T follicular helper cell (primary cell): ENCODE data around the gene ATP6V1C2.

Experiments
- DNase-seq: peaks from one replicate; pipeline ENCODE4 v3.0.0-alpha.2; 2020; ENCODE audit warnings: low read depth
- total RNA-seq, 2 experiments: gene quantifications; one replicate each; lab custom pipeline; 2026; lab: John Stamatoyannopoulos, UW

The ATP6V1C2 gene
- total RNA-seq, result 0.04 to 0.06 reads per million in 2 experiments

DNA sequence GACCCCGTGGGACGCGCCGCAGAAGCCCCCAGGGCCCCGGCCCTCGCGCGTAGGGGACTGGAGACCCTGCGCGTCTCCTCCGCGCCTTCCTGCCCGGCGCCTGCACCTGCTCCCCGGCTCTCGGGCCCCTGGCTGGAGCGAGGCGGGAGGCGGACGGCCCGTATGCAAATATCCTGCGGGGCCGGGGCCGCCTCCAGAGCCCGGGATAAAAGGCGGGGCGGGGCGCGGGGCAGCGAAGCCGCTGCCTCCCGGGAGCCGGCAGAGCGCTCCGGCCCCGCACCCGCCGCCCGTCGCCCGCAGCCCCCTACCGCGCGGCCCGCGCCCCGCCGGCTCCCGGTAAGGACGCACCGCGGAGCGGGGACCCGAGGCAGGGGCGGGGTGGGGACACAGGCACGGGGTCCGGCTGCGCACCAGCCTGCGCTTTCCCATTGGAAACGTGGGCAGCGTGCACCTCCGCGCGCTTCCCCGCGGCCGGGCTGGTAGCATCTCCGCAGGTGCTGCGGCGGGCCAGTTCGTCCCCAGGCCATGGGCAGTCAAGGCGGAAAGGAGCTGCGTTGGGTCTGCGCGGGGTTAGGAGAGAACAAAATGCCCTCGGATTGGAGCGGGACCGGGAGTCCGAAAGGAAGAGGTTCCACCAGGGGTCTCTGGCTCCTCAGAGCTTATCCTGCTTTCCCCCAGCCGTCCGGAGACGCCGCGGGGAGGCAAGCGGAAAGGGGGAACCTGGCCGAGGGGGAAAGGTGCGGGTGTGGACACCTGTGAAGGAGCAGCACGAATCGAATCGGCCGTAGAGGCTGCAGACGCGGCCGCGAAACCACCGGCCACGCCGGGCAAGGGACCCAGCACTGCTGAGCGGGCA lies at the start of gene ATP6V1C2:
ATP6V1C2 (plus strand) TSS at position 235 of the 856 bp plus-strand sequence. CDS start 1,220 bp downstream, outside the sequence.
- DNase-seq, result no peak

- no peak for DNase-seq
These were observed 46.3 kb upstream of the ATP6V1C2 start for GRCh38 chr2:10675131-10675530.

- DNase-seq, result no peak
These were observed 43.2 kb upstream of the ATP6V1C2 start for GRCh38 chr2:10678225-10678624.

DNA sequence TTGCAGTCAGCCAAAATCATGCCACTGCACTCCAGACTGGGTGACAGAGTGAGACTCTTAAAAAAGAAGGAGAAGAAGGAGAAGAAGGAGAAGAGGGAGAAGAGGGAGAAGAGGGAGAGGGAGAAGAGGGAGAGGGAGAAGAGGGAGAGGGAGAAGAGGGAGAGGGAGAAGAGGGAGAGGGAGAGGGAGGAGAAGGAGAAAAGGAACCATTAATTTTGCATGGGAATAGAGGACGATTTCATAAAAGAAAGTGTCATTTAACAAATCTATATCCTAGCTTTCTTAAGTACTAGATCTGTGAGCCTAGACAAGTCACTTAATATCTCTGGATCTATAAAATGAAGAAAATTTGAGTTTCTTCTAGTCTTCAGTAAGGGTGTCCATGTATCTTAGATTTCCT lies 41.2 kb upstream of the ATP6V1C2 start:
- no peak for DNase-seq

DNA sequence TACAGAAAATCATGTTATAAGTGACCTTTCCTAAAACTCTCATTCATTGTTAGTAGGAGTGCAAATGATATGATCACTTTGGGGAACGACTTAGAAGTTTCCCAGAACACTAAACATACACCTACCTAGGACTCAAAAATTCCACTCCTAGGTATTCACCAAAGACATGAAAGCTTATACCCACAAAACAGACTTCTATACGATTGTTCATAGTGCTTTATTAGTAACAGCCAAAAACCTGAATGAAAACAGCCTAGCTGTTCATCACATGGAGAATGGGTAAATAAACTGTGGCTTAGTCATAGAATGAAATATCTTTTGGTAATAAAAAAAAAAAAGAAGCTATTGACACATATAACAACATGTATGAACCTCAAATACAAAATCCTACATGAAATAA lies 40.5 kb upstream of the ATP6V1C2 start:
- no peak for DNase-seq

DNA sequence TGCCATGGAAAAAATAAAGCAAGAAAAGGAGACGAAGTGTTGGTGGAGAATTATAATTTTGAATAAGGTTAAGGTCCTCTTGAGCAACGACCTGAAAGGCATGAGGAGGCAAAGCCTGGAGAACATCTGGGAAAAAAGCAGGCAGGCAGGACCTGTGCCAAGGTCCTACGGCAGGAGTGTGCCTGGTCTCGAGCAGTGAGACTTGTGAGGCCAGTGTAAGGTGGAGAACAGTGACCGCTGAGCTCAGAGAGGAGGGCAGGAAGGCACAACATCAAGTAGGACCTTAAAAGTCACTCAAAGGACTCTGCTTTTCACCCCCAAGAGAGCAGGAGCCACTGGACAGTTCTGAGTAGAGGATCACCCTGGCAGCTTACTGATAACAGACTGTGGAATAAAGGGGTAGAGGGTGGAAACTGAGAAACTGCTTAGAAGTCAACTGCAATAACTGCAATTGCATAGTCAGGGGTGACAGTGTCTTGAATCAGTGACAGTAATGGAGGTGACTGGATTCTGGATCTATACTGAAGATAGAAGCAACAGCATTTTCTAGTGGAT lies 35.2 kb upstream of the ATP6V1C2 start:
- DNase-seq, result no peak

GRCh38 chr2:10688921-10689807 lies 32.3 kb upstream of the ATP6V1C2 start:
- no peak for DNase-seq

- no peak for DNase-seq
These were observed 29.9 kb upstream of the ATP6V1C2 start for GRCh38 chr2:10691521-10691920.

GRCh38 chr2:10700078-10700803 lies 21.2 kb upstream of the ATP6V1C2 start:
- DNase-seq, result no peak

GRCh38 chr2:10704034-10704594 lies 17.3 kb upstream of the ATP6V1C2 start:
- DNase-seq, result no peak

GRCh38 chr2:10706033-10706432 lies 15.4 kb upstream of the ATP6V1C2 start:
- no peak for DNase-seq

- no peak for DNase-seq
These were observed 13.6 kb upstream of the ATP6V1C2 start for GRCh38 chr2:10707831-10708230.

DNA sequence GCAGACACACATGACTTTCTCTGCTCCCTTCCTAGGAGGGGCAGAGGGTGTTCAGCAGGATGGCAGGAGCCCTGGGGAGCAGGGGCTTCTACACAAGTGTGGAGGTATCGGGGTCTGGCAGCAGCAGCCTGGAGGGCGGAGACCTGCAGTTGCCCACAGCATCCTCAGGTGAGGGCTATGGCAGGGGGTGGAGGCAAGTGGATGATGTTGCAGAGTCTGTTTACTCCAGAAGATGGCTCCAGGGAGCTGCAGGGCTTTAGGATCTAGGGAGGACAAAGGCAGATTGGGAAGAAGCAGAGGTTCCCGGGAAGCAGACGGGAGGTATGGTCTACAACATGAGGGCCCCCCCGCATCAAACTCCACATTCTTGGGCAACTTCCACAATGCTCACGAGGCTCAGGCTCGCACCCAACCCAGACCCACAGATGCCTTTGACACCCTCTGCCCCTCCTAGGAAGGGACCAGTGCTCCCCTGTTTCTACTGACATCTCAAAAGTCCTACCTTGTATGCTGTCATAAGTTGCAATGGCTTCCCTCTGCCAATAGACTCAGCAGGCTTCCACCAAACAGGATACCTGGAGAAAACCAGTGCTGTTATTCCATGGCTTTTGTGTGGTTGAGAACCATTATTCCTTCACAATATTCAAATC lies 12.0 kb upstream of the ATP6V1C2 start:
- no peak for DNase-seq

- no peak for DNase-seq
These were observed 9.1 kb upstream of the ATP6V1C2 start for GRCh38 chr2:10712185-10712809.

- DNase-seq, result no peak
These were observed 4.8 kb upstream of the ATP6V1C2 start for GRCh38 chr2:10716581-10716980.

GRCh38 chr2:10717628-10718027 lies 3.8 kb upstream of the ATP6V1C2 start:
- no peak for DNase-seq

DNA sequence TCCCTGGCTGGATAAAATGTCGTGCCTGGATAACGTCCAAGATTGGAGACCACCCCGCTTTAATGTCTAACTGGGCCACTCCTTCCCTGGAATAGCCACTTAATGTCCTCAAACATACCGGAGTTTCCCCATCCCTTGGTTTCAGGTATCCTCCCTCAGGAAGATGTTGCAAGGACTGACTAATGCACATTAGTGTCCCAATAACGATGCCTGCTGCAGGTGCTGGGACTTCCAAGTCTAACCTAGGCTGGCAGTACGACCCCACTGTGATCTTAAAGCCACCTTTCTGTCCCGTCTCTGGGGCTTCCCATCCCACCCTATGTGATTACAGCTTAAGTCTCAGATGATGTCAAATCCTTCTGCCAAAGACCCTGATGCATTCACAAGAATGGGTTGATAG lies 1.1 kb upstream of the ATP6V1C2 start:
- DNase-seq, result no peak

DNA sequence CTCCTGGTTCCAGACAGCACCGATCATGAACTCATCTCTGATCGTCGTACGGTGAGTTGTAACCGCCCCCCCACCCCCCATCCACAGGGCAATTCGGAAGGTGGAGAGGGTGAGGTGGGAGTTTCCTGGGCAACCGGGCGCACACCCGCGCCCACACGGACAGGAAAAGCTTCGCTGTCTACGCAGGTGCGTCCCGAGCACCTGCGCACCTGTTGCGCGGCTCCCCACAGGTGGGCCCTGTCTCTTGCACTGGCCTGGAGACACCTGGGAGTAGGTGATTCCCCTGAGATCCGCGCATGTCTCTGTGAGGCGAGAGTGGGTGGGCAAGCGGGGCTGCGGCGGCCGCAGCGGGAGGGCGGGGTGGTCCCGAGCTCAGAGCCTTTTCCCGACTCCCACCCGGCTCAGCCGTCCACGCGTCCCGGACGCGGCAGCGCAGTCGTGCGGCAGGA lies 459 bp upstream of the ATP6V1C2 start:
- no peak for DNase-seq

- DNase-seq, result no peak
These were observed 909 bp downstream of the ATP6V1C2 start for GRCh38 chr2:10722252-10722825.
